ENCODE measurements around the gene ZSWIM3.

The ZSWIM3 gene

GRCh38 chr20:45882469-45883099 lies 25.2 kb downstream of the ZSWIM3 start:
- H3K4me3 ChIP-seq (ENCODE audit: low read length), result no peak overlapping the region
- no peak for TF ChIP-seq ZNF274 (IDR thresholded peaks at IDR 0.05; ENCODE audit: low read depth, low read length)

- H3K4me3 ChIP-seq (ENCODE audit: low read length), result no peak overlapping the region
- no peak for TF ChIP-seq ZNF274 (IDR thresholded peaks at IDR 0.05; ENCODE audit: low read depth, low read length)
These were observed 25.7 kb downstream of the ZSWIM3 start for GRCh38 chr20:45883100-45883469.

- TF ChIP-seq ZNF274 (IDR thresholded peaks at IDR 0.05; ENCODE audit: low read depth, low read length), result no peak
- no peak overlapping the region for H3K4me3 ChIP-seq (ENCODE audit: low read length)
These were observed 29.4 kb downstream of the ZSWIM3 start for GRCh38 chr20:45886590-45887345.

DNA sequence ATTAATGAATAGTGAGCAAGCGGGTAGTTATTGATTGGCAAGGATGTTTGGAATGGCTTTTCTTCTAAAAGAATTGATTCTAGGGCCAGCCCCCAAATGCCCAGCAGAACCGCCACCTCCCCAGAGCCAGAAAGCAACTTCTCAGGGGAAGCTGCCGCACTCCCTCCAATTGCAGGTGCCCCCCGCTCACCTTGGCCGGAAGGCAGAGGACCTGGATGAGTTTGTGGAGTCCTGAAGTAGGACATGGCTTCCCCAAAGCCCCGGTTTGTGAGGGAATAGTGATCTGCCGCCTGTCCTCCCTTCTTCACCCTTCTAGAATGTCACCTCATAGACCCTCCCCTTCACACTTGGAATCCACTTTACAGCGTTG lies 29.9 kb downstream of the ZSWIM3 start, which contains the start of gene SPATA25:
Gene SPATA25, minus strand, starts transcription at position 277 of the 370 bp plus-strand sequence. Its CDS starts 32 bp downstream, at position 245.
- no peak for TF ChIP-seq ZNF274 (IDR thresholded peaks at IDR 0.05; ENCODE audit: low read depth, low read length)
- no peak within 1 kb of the TSS for H3K4me3 ChIP-seq (ENCODE audit: low read length)

DNA sequence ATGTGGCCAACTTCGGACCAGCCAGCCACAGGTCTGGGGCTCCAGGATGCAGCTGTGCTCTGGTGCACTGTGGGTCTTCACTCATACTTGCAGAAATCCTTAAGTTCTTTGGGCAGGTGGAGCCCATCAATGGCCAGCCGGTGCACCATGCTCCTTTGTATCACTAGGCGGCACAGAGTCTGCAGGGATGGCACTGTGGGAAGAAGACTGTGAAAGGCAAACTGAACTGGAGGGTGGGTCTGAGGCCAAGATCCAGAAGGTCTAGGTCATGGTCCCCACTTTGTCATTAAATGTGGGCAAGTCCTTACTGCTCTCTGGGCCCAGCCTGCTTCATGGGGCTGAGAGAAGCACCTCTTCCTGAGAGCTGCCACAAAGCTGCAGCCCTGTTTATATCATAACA lies 31.3 kb downstream of the ZSWIM3 start:
- no peak for TF ChIP-seq ZNF274 (IDR thresholded peaks at IDR 0.05; ENCODE audit: low read depth, low read length)
- no peak overlapping the region for H3K4me3 ChIP-seq (ENCODE audit: low read length)

- TF ChIP-seq ZNF274 (IDR thresholded peaks at IDR 0.05; ENCODE audit: low read depth, low read length), result no peak
- peak overlapping the region; percentile 76; the same call in 1 of the 2 replicates for H3K4me3 ChIP-seq (ENCODE audit: low read length)
These were observed 32.9 kb downstream of the ZSWIM3 start for GRCh38 chr20:45890077-45890984.

- no peak for TF ChIP-seq ZNF274 (IDR thresholded peaks at IDR 0.05; ENCODE audit: low read depth, low read length)
- peak within 1 kb of the TSS; percentile 76; the same call in 1 of the 2 replicates for H3K4me3 ChIP-seq (ENCODE audit: low read length)
These were observed 33.9 kb downstream of the ZSWIM3 start, which contains the start of the genes CTSA and NEURL2 for GRCh38 chr20:45890985-45891983. Gene CTSA, plus strand, starts transcription at chr20:45891335. Its CDS starts 234 bp downstream, at chr20:45891569. Gene NEURL2, minus strand, starts transcription at chr20:45891208. Its CDS starts 217 bp downstream, at chr20:45890991.

DNA sequence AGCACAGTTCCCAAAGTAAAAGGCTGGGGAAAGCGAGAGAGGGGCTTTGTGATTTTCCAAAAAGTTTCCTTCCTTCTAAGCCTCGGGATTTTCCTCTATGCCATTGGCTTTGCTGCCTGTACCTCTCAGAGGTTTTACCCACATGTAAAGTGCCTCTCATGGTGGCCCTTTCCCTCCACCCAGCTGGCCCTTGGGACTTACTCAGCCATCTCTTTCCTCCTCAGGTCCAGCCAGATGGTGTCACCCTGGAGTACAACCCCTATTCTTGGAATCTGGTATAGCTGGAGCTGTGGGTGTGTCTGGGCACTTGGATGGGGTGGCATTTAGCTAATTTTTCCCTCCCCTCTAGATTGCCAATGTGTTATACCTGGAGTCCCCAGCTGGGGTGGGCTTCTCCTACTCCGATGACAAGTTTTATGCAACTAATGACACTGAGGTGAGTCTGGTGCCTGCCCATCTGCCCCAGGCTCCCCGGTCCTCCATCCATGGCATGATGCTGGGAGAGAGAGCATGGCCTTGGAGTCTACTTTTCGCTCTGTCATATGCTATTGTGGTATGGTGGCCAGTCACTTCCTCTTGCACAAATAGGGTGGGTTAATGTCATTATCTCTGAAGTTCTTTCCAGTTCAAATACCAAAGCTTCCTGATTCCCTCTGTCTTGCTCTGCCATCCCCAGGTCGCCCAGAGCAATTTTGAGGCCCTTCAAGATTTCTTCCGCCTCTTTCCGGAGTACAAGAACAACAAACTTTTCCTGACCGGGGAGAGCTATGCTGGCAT lies 34.8 kb downstream of the ZSWIM3 start:
- TF ChIP-seq ZNF274 (IDR thresholded peaks at IDR 0.05; ENCODE audit: low read depth, low read length), result no peak
- peak overlapping the region; percentile 76; the same call in 1 of the 2 replicates for H3K4me3 ChIP-seq (ENCODE audit: low read length)

- no peak for TF ChIP-seq ZNF274 (IDR thresholded peaks at IDR 0.05; ENCODE audit: low read depth, low read length)
- H3K4me3 ChIP-seq (ENCODE audit: low read length), result no peak overlapping the region
These were observed 35.5 kb downstream of the ZSWIM3 start for GRCh38 chr20:45892828-45893500.

DNA sequence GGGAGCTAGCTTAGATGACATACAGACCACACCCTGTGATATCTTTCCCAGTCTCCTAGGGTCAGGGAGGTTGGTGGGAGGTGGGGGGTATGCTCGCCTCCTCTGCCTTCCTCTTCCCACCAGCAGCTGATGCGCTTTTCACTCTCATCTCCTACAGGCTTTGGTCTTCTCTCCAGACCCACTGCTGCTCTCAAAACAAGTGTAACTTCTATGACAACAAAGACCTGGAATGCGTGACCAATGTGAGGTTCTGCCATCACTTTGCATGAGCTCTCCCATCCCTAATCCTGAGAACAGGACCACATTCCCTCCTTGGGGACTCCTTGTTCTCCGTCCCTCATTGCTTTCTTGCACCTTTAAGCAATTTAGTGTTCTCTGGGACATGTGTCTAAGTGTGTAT lies 36.4 kb downstream of the ZSWIM3 start:
- no peak overlapping the region for H3K4me3 ChIP-seq (ENCODE audit: low read length)
- no peak for TF ChIP-seq ZNF274 (IDR thresholded peaks at IDR 0.05; ENCODE audit: low read depth, low read length)

DNA sequence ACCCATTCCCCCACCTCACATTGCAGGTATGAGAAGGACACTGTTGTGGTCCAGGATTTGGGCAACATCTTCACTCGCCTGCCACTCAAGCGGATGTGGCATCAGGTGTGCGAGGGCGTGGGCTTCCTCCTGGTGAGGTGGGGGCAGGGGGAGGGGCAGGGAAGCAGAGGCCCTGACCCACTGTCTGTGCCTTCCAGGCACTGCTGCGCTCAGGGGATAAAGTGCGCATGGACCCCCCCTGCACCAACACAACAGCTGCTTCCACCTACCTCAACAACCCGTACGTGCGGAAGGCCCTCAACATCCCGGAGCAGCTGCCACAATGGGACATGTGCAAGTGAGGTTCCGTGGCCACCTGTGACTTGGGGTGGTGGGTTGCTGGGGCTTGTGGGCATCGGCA lies 37.4 kb downstream of the ZSWIM3 start:
- no peak for TF ChIP-seq ZNF274 (IDR thresholded peaks at IDR 0.05; ENCODE audit: low read depth, low read length)
- H3K4me3 ChIP-seq (ENCODE audit: low read length), result no peak overlapping the region

DNA sequence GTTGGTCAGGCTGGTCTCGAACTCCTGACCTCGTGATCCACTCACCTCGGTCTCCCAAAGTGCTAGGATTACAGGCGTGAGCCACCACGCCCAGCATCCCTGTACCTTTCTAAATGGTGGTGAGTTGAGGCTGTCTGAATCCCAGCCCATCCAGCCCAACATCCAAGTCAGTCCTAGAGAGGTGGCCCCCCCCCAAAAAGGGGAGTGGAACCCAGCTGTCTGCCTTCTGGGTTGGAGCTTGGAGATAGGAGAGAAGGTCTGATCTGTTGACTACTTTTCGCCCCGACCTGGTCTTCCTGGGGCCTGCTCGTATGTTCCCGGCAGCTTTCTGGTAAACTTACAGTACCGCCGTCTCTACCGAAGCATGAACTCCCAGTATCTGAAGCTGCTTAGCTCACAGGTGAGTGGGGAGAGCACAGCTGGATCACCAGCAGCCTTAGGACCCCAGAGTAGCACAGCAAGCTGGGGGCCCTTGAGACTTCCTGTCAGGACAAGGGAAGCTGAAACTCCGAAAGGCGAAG lies 39.3 kb downstream of the ZSWIM3 start:
- TF ChIP-seq ZNF274 (IDR thresholded peaks at IDR 0.05; ENCODE audit: low read depth, low read length), result no peak
- H3K4me3 ChIP-seq (ENCODE audit: low read length), result no peak overlapping the region
